ENCODE data around the gene THOC6.

The THOC6 gene

DNA sequence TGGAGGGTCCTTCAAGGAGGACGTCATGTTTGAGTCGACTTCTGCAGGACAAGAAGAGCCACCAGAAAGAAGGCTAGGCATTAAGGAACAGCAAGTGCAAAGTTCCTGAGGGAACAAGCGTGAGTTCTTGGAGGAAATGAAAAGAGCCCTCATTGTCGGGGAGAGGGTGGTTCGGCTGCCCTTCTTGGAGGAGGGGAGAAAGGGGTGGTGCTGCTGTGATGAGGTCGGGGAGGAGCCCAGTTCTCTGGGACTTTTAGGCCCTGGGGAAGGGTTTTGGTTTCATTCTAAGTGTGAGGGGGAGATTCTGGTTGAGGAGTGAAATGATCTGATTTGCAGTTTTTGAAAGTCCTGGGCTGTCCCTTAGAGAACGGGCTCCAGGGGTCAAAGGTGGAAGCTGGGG, 8.8 kb downstream of the THOC6 start:
- Mint-ChIP-seq H3K9me3 (no peaks in the 10 kb centered on the region), H3K27ac (no peak overlapping the region)

DNA sequence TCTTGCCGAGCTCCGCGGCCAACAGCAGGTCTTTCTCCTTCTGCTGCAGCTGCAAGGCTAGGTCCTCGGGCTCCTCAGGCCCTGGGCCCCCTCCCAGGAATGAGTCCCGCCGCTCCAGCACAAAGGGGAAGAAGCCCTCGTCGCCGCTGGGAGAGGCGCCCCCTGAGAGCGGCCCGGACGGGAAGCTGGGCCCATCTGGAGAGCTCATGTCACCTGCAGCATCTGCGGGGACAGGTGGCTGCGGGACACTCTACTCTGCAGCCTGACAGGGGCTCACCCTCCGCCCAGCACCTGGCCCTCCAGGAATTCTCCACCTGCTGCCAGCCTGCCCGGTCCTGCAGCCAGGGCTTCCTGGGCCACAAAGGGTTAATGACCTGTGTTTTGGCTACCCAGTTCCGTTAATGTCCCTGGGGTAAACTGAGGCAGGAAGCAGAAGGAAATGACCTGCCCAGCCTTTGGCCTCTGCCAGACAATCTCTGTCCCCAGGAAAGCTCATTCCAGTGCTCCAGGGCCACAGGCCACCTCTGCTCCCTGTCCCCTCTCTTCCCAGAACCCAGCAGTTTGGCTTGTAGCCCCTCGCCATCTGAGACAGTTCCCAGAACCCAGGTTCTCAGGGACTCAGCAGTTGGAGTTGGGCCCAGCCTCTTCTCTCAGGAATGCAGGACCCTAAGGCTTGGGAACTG, 11.6 kb downstream of the THOC6 start:
- DNase-seq, result no peak
- no peak overlapping the region for H3K27ac Mint-ChIP-seq
- TF ChIP-seq, protein P1, sequence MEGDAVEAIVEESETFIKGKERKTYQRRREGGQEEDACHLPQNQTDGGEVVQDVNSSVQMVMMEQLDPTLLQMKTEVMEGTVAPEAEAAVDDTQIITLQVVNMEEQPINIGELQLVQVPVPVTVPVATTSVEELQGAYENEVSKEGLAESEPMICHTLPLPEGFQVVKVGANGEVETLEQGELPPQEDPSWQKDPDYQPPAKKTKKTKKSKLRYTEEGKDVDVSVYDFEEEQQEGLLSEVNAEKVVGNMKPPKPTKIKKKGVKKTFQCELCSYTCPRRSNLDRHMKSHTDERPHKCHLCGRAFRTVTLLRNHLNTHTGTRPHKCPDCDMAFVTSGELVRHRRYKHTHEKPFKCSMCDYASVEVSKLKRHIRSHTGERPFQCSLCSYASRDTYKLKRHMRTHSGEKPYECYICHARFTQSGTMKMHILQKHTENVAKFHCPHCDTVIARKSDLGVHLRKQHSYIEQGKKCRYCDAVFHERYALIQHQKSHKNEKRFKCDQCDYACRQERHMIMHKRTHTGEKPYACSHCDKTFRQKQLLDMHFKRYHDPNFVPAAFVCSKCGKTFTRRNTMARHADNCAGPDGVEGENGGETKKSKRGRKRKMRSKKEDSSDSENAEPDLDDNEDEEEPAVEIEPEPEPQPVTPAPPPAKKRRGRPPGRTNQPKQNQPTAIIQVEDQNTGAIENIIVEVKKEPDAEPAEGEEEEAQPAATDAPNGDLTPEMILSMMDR (IDR thresholded peaks at IDR 0.05), result no peak
- no peaks in the 10 kb centered on the region for H3K9me3 Mint-ChIP-seq
- peaks cover 79% of the 10 kb centered on the region for H3K27me3 Mint-ChIP-seq (ENCODE audit: low read depth, poor library complexity)
- H3K36me3 Mint-ChIP-seq (ENCODE audit: low read depth), result no peaks in the 10 kb centered on the region
- H3K4me1 Mint-ChIP-seq, result peaks cover 6% of the 10 kb centered on the region
- H3K4me3 Mint-ChIP-seq, result no peak overlapping the region

More for the DNA sequence above, 8.8 kb downstream of the THOC6 start:
- peaks cover 11% of the 10 kb centered on the region for H3K4me1 Mint-ChIP-seq
- peaks cover 1% of the 10 kb centered on the region for H3K36me3 Mint-ChIP-seq (ENCODE audit: low read depth)
- DNase-seq, result no peak
- TF ChIP-seq, protein P1 (IDR thresholded peaks at IDR 0.05), result no peak
- H3K4me3 Mint-ChIP-seq, result no peak overlapping the region
- peaks cover 60% of the 10 kb centered on the region for H3K27me3 Mint-ChIP-seq (ENCODE audit: low read depth, poor library complexity)

DNA sequence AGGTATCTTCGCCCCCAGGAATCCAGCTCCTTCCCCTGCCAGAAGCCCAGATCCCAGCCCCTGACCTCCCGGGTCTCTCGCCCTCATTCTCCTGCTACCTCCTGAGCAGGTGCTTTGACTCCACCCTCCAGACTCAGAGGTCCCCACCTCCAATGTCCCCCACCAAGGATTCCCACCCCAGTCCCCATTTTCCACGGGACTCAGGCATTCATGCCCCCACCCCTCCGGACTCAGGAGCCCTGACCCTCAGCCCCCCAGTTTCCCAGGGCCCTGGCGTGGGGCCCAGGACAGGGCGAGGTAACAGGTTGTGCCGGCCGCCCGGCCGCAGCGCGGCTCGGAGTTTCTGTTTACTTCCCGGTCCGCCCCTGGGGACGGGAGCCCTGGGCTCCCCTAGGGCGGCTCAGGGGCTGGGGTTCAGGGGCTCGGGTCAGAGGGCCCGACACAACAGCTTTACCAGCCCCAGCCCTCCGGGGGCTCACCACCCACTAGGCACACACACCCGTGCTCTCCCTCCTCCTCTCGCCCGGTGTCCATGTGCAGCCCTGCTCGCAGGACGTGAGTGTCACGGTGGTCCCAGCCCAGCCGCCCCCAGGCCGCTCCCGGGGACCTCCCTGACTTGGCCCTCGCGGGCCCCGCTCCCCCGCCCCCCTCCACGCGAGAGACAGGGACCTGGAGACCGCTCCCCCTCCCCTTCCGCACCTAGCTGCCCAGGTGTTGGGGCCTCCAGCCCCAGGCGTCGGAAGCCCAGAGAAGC, 12.3 kb downstream of the THOC6 start:
- H3K4me1 Mint-ChIP-seq, result peaks cover 6% of the 10 kb centered on the region
- no peaks in the 10 kb centered on the region for H3K9me3 Mint-ChIP-seq
- H3K27ac Mint-ChIP-seq, result no peak overlapping the region
- H3K27me3 Mint-ChIP-seq (ENCODE audit: low read depth, poor library complexity), result peaks cover 86% of the 10 kb centered on the region
- no peaks in the 10 kb centered on the region for H3K36me3 Mint-ChIP-seq (ENCODE audit: low read depth)
- DNase-seq, result no peak
- TF ChIP-seq, protein P1 (IDR thresholded peaks at IDR 0.05), result no peak
- no peak overlapping the region for H3K4me3 Mint-ChIP-seq

- peaks cover 88% of the 10 kb centered on the region for H3K27me3 Mint-ChIP-seq (ENCODE audit: low read depth, poor library complexity)
- no peak for DNase-seq
- H3K27ac Mint-ChIP-seq, result no peak within 1 kb of the TSS
- H3K36me3 Mint-ChIP-seq (ENCODE audit: low read depth), result no peaks in the 10 kb centered on the region
- H3K4me3 Mint-ChIP-seq, result no peak within 1 kb of the TSS
- peaks cover 6% of the 10 kb centered on the region for H3K4me1 Mint-ChIP-seq
- H3K9me3 Mint-ChIP-seq, result no peaks in the 10 kb centered on the region
- TF ChIP-seq, protein P1 (IDR thresholded peaks at IDR 0.05), result no peak
Measured at GRCh38 chr16:3036726-3037315, 13.0 kb downstream of the THOC6 start, which contains the start of gene BICDL2. BICDL2 (minus strand) TSS chr16:3036944; CDS start chr16:3035496, 1,448 bp downstream.

- H3K27me3 Mint-ChIP-seq (ENCODE audit: low read depth, poor library complexity), result peaks cover 85% of the 10 kb centered on the region
- no peak for DNase-seq
Measured at GRCh38 chr16:3038256-3038655, 14.4 kb downstream of the THOC6 start.

More at GRCh38 chr16:3038256-3038655, 14.4 kb downstream of the THOC6 start:
- H3K27ac Mint-ChIP-seq, result no peak overlapping the region
- no peaks in the 10 kb centered on the region for H3K36me3 Mint-ChIP-seq (ENCODE audit: low read depth)
- no peak overlapping the region for H3K4me3 Mint-ChIP-seq
- no peaks in the 10 kb centered on the region for H3K9me3 Mint-ChIP-seq
- H3K4me1 Mint-ChIP-seq, result no peaks in the 10 kb centered on the region
- TF ChIP-seq, protein P1 (IDR thresholded peaks at IDR 0.05), result no peak
